ENCODE data around the gene CHMP2B. TPM values are rescaled to one million over a fixed set of nuclear protein-coding genes. Genes with fewer than 3 reads are reported as not detected.
A peak's percentile ranks its signal among the peaks of the same experiment; 100 is the strongest.

CHMP2B gene
- 19.6 and 19.7 TPM in 2 replicates for total RNA-seq
- long read RNA-seq, transcript CHMP2B-201 (6 exons, 2,557 nt), result major isoform, 24 of 26 reads
- long read RNA-seq, partial matches to known transcripts, result 1 of 26 reads
- long read RNA-seq, other reads (novel, unspliced or antisense), result 1 of 26 reads

DNA sequence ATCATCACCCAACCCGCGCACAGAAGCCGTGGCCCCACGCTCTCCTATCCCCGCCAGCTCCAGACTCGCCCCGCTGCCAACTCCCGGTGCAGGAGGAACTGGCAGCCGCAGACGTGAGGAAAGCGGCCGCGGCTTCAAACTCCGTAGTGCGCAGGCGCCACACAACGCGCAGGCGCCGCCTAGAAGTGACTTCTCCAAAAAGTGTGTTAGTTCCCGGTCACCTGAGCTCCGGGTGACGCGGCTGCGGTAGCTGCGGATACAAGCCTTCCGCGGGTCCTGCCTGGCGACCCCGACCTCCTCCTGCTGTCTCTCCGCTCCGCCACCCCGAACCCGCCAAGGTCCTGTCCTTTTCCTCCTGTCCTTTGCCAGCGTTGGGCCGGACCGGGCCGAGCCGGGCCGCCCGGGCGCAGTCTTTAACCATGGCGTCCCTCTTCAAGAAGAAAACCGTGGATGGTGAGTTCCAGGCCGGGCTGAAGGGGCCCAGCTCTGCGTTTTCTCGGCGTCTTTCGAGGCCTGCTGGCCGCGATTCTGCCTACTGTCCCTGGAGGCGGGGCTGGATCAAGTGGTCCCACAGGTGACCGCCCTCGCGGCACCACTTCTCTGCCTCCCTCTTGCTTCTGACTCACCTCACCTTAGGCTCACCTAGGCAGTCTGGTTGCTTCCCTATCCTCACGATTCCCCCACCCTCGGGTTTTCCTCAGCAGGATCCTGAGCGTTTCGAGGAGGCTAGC is at the start of gene CHMP2B:
CHMP2B (plus strand) TSS at position 206 of the 731 bp plus-strand sequence; CDS start at position 420, 214 bp downstream.
- TF ChIP-seq CTCF (conservative IDR thresholded peaks at IDR 0.05), result no peak
- peaks cover 17% of the 10 kb centered on the region for H3K4me1 Mint-ChIP-seq
- peak; percentile 82 for DNase-seq (ENCODE audit: low read depth, low spot score)
- H3K27ac Mint-ChIP-seq (ENCODE audit: unreplicated experiment), result peak within 1 kb of the TSS; percentile 89
- peak within 1 kb of the TSS; percentile 99 for H3K4me3 Mint-ChIP-seq
- no peaks in the 10 kb centered on the region for H3K36me3 Mint-ChIP-seq (ENCODE audit: low read depth)
- peaks cover 3% of the 10 kb centered on the region for H3K9me3 Mint-ChIP-seq
- H3K27me3 Mint-ChIP-seq (ENCODE audit: low read depth), result peaks cover 20% of the 10 kb centered on the region

DNA sequence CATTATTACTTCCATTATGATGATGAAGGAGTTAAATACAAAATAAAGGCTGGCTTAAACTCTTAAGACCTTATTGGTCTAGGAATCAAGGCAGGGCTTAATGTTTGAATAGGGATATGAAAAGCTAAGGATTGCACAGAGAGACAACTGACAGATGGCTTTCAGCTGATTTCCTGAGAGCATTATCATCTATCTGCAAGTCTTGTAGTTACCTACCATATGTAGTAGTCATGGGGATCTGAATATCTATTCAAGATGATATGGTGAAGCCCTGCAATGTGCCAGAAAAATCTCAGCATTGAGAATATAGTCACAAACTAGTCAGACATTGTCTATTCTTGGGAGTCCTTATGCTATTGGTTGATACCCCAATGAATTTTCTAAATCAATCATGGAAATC is 47.5 kb upstream of the CHMP2B start:
- H3K9me3 Mint-ChIP-seq, result no peaks in the 10 kb centered on the region
- no peaks in the 10 kb centered on the region for H3K27me3 Mint-ChIP-seq (ENCODE audit: low read depth)
- no peak overlapping the region for H3K27ac Mint-ChIP-seq (ENCODE audit: unreplicated experiment)
- no peaks in the 10 kb centered on the region for H3K36me3 Mint-ChIP-seq (ENCODE audit: low read depth)
- H3K4me3 Mint-ChIP-seq, result no peak overlapping the region
- no peaks in the 10 kb centered on the region for H3K4me1 Mint-ChIP-seq
- no peak for TF ChIP-seq CTCF (conservative IDR thresholded peaks at IDR 0.05)
- DNase-seq (ENCODE audit: low read depth, low spot score), result no peak

DNA sequence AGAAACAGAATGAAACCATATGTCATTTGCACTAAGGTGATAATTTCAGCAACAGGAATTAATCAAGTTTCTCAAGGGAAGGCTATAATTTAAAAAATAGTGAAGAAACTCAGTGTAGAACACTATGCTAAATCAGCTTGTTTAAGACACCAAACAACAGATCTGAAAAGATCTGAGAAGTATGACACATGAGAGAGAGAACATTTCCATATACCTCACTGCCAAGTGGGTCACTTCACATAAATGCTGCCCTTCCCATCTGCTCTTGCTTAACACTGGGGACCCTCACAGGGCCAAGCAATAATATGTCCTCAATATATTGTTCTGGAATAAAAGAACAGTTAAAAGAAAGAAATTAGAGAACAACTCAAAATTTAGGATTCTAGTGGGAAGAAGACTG is 45.6 kb upstream of the CHMP2B start:
- Mint-ChIP-seq H3K27ac (ENCODE audit: unreplicated experiment) (no peak overlapping the region), H3K4me1 (no peaks in the 10 kb centered on the region), H3K4me3 (no peak overlapping the region), H3K36me3 (ENCODE audit: low read depth) (no peaks in the 10 kb centered on the region), H3K9me3 (no peaks in the 10 kb centered on the region), H3K27me3 (ENCODE audit: low read depth) (no peaks in the 10 kb centered on the region)
- DNase-seq (ENCODE audit: low read depth, low spot score), result no peak
- TF ChIP-seq CTCF (conservative IDR thresholded peaks at IDR 0.05), result no peak

GRCh38 chr3:87182023-87182422 is 45.1 kb upstream of the CHMP2B start:
- H3K9me3 Mint-ChIP-seq, result no peaks in the 10 kb centered on the region
- no peak overlapping the region for H3K4me3 Mint-ChIP-seq
- TF ChIP-seq CTCF (conservative IDR thresholded peaks at IDR 0.05), result no peak
- DNase-seq (ENCODE audit: low read depth, low spot score), result no peak
- H3K36me3 Mint-ChIP-seq (ENCODE audit: low read depth), result no peaks in the 10 kb centered on the region
- no peaks in the 10 kb centered on the region for H3K27me3 Mint-ChIP-seq (ENCODE audit: low read depth)
- H3K27ac Mint-ChIP-seq (ENCODE audit: unreplicated experiment), result no peak overlapping the region
- H3K4me1 Mint-ChIP-seq, result no peaks in the 10 kb centered on the region

DNA sequence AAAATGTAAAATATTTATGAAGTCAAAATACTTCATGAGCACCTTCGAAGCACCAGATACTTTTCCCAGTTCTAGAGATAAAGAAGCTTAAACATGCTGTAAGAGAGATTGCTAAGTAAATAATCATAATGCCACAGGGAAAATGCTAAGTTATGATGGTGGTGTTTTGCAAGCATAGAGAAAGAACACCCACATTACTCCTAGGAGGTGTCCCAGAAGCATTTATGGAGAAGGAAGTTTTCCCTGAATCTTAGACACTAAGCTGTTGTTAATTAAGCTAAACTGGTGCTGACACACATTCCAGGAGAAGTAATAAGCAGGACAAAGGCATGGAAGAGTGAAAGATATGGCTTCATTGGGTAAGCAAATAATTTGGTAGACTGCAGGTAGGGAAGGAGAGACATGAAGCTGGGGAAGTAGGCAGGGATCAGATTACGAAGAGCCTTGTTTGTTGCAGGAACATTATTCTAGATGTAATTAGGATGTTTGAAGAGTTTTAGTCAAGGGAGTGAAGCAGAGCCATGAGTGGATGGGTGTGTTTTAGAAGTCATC is 40.4 kb upstream of the CHMP2B start:
- no peak for TF ChIP-seq CTCF (conservative IDR thresholded peaks at IDR 0.05)
- H3K36me3 Mint-ChIP-seq (ENCODE audit: low read depth), result no peaks in the 10 kb centered on the region
- H3K9me3 Mint-ChIP-seq, result no peaks in the 10 kb centered on the region
- H3K27me3 Mint-ChIP-seq (ENCODE audit: low read depth), result no peaks in the 10 kb centered on the region
- DNase-seq (ENCODE audit: low read depth, low spot score), result no peak
- H3K27ac Mint-ChIP-seq (ENCODE audit: unreplicated experiment), result no peak overlapping the region
- H3K4me3 Mint-ChIP-seq, result no peak overlapping the region
- no peaks in the 10 kb centered on the region for H3K4me1 Mint-ChIP-seq
